ENCODE data around the gene MRPS26. TPM values are rescaled to one million over a fixed set of nuclear protein-coding genes. Genes with fewer than 3 reads are reported as not detected.

The MRPS26 gene
- total RNA-seq, 3 donors from 2014 or later (not counting 1 experiment from before 2014, with no cell fraction given), result 17.5 to 21.3 (median 19.1) TPM

DNA sequence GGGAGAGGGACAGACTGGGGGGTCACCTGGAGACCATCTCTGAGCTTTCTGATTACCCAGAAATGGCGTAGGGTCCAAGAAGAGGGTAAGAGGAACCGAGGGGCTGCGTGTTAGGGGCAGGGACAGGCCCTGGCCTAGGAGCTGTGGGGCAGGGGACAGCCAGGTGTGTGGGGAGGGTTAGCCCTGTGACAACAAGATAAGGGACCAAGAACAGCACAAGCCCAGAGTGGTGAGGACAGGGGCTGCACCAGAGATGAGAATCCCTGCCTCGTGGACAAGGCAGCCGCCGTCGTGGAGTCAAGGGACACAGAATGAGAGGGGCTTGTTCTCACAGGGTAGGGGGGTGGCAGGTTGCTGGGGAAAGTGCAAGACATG is 39.1 kb downstream of the MRPS26 start:
- intact Hi-C loops (cut with micrococcal nuclease), result no loop called here
- Mint-ChIP-seq H3K4me1 (peaks cover 0 to 6% of the 10 kb centered on the region in 2 donors), H3K36me3 (no peaks in the 10 kb centered on the region), H3K9me3 (no peaks in the 10 kb centered on the region), H3K4me3 (no peak overlapping the region), H3K27ac (no peak overlapping the region), H3K27me3 (ENCODE audit: low read depth in 2 of 2) (peaks cover 48 to 51% of the 10 kb centered on the region in 2 donors)
- WGBS (ENCODE audit: insufficient coverage), result 75% methylated on average over 7 of the region's 7 CpGs
- H3K4me1 ChIP-seq (ENCODE audit: control insufficient read depth, insufficient read depth, low read length), result peaks cover 13% of the 10 kb centered on the region
- no peak for DNase-seq
- H3K36me3 ChIP-seq (ENCODE audit: control insufficient read depth, insufficient read depth, low read length), result no peaks in the 10 kb centered on the region
- H3K27ac ChIP-seq (ENCODE audit: low read length), result no peak overlapping the region
- TF ChIP-seq CTCF (IDR thresholded peaks at IDR 0.05), result no peak
- H3K4me3 ChIP-seq (ENCODE audit: low read length), result no peak overlapping the region
- ATAC-seq, result no peak
- peaks cover 28% of the 10 kb centered on the region for H3K27me3 ChIP-seq (ENCODE audit: control insufficient read depth, insufficient read depth, low read length)
- H3K9me3 ChIP-seq (ENCODE audit: control insufficient read depth, insufficient read depth, low read length), result no peaks in the 10 kb centered on the region

DNA sequence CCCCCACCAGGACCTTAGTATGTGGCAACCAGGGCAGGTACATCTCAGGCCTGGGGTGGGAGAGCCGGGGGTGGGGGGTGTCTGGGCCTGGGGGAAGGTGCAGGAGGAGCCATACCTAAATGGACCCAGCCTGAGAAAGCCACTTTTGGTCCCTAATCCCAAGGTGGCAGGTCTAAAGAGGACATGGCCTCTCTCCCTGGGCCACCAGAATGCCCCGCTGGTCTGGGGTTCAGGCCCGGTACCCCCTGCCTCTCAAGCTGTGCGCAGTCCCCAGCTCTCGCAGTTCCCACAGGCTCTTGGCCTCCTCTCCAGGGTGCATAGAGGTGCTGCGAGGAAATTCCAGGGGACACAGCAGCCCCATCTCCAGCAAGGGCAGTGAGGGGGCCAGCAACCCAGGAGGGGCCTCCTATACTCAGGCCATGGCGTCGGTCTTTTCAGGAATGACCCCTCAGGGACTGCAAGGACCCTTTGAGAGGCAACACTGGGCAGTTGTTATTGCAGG is 39.8 kb downstream of the MRPS26 start:
- peaks cover 50 to 53% of the 10 kb centered on the region in 2 donors for H3K27me3 Mint-ChIP-seq (ENCODE audit: low read depth in 2 of 2)
- peaks cover 26% of the 10 kb centered on the region for H3K27me3 ChIP-seq (ENCODE audit: control insufficient read depth, insufficient read depth, low read length)

DNA sequence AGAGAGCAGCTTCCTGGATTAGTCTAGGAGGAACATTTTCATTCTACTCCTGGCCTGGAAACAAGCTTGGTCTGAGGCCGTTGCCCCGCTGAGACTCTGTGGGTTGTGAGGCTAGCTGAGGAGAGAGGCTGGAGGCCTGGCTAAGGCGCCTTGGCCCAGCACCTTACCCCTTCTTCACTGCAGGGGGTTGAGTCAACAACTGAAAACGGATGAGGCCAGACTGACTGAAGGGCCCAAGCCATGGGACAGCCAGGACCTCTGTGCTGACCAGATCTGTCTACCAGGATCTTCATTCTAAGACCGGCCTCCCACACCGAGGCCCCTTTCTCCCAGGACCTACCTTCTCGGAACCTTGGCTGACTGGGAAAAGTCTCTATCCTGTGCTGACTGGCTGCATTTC is 42.2 kb downstream of the MRPS26 start:
- H3K27ac Mint-ChIP-seq, result no peak overlapping the region
- Histone ChIP-seq H3K4me3 (ENCODE audit: low read length) (no peak overlapping the region), H3K36me3 (ENCODE audit: control insufficient read depth, insufficient read depth, low read length) (no peaks in the 10 kb centered on the region), H3K27me3 (ENCODE audit: control insufficient read depth, insufficient read depth, low read length) (peaks cover 29% of the 10 kb centered on the region), H3K27ac (ENCODE audit: low read length) (no peak overlapping the region), H3K4me1 (ENCODE audit: control insufficient read depth, insufficient read depth, low read length) (peaks cover 15% of the 10 kb centered on the region), H3K9me3 (ENCODE audit: control insufficient read depth, insufficient read depth, low read length) (no peaks in the 10 kb centered on the region)
- peaks cover 40 to 55% of the 10 kb centered on the region in 2 donors for H3K27me3 Mint-ChIP-seq (ENCODE audit: low read depth in 2 of 2)
- H3K9me3 Mint-ChIP-seq, result no peaks in the 10 kb centered on the region
- ATAC-seq, result no peak
- peaks cover 5 to 13% of the 10 kb centered on the region in 2 donors for H3K4me1 Mint-ChIP-seq
- WGBS (ENCODE audit: insufficient coverage), result 90% methylated on average over 7 of the region's 7 CpGs
- intact Hi-C loops (cut with micrococcal nuclease), result no loop called here
- no peak for TF ChIP-seq CTCF (IDR thresholded peaks at IDR 0.05)
- no peaks in the 10 kb centered on the region for H3K36me3 Mint-ChIP-seq
- DNase-seq, result no peak
- no peak overlapping the region for H3K4me3 Mint-ChIP-seq

More for the DNA sequence above, 39.8 kb downstream of the MRPS26 start:
- TF ChIP-seq CTCF (IDR thresholded peaks at IDR 0.05), result no peak
- Mint-ChIP-seq H3K36me3 (no peaks in the 10 kb centered on the region), H3K27ac (no peak overlapping the region), H3K9me3 (no peaks in the 10 kb centered on the region), H3K4me3 (no peak overlapping the region), H3K4me1 (peaks cover 0 to 6% of the 10 kb centered on the region in 2 donors)
- Histone ChIP-seq H3K4me3 (ENCODE audit: low read length) (no peak overlapping the region), H3K27ac (ENCODE audit: low read length) (no peak overlapping the region), H3K4me1 (ENCODE audit: control insufficient read depth, insufficient read depth, low read length) (peaks cover 13% of the 10 kb centered on the region), H3K9me3 (ENCODE audit: control insufficient read depth, insufficient read depth, low read length) (no peaks in the 10 kb centered on the region), H3K36me3 (ENCODE audit: control insufficient read depth, insufficient read depth, low read length) (no peaks in the 10 kb centered on the region)
- no peak for ATAC-seq
- no peak for DNase-seq
- intact Hi-C loops (cut with micrococcal nuclease), result no loop called here
- WGBS (ENCODE audit: insufficient coverage), result 94% methylated on average over 8 of the region's 8 CpGs

DNA sequence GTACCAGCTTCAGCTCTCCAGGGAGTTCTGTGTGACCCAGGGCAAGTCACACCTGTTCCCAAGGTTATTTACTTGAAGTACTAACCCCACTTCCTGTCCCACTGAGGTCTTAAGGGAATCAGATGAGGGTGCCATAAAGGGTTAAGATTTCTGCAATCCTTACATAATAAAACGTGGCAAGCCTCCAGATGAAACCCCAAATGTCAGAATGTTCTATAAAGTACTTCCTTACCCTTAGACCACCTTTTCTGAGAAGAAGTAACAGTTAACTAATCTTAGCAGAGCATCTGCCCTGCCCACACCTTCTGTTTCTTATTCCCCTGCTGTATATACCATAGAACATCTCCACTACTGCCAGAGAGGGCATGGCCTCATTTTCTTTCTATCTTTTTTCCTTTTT is 44.7 kb downstream of the MRPS26 start:
- Histone ChIP-seq H3K9me3 (ENCODE audit: control insufficient read depth, insufficient read depth, low read length) (no peaks in the 10 kb centered on the region), H3K4me3 (ENCODE audit: low read length) (no peak overlapping the region), H3K27ac (ENCODE audit: low read length) (no peak overlapping the region), H3K36me3 (ENCODE audit: control insufficient read depth, insufficient read depth, low read length) (no peaks in the 10 kb centered on the region), H3K27me3 (ENCODE audit: control insufficient read depth, insufficient read depth, low read length) (peaks cover 21% of the 10 kb centered on the region), H3K4me1 (ENCODE audit: control insufficient read depth, insufficient read depth, low read length) (peaks cover 18% of the 10 kb centered on the region)
- WGBS (ENCODE audit: insufficient coverage), result 0% methylated on average over 1 of the region's 1 CpG
- H3K4me3 Mint-ChIP-seq, result no peak overlapping the region
- no peaks in the 10 kb centered on the region for H3K36me3 Mint-ChIP-seq
- DNase-seq (peak in 1 of 2 donors; percentile 34), ATAC-seq (no peak)
- H3K9me3 Mint-ChIP-seq, result no peaks in the 10 kb centered on the region
- no peak for TF ChIP-seq CTCF (IDR thresholded peaks at IDR 0.05)
- peak overlapping the region in 1 of 2 donors; percentile 1 for H3K27ac Mint-ChIP-seq
- intact Hi-C loops (cut with micrococcal nuclease), result no loop called here
- peaks cover 25 to 40% of the 10 kb centered on the region in 2 donors for H3K27me3 Mint-ChIP-seq (ENCODE audit: low read depth in 2 of 2)
- H3K4me1 Mint-ChIP-seq, result peaks cover 5 to 7% of the 10 kb centered on the region in 2 donors

Data from natural killer cell (primary cell).